GM19324 (cell line): ENCODE results near the gene SMOC2.
"Not testable (repeated sequence)": the region's sequence is repeated elsewhere in the genome, so short reads cannot be mapped to it uniquely, and the experiment has no call there.

Experiments used
- ATAC-seq: cut with Tn5 transposase; IDR thresholded peaks from one replicate; pipeline ENCODE4 v1.9.1; 2021; ENCODE audit warnings: mild to moderate bottlenecking, moderate library complexity; ENCODE audit not compliant: unreplicated experiment, low FRiP score

Gene SMOC2

GRCh38 chr6:168596344-168596743 is 155.4 kb downstream of the SMOC2 start:
- ATAC-seq: no peak

- ATAC-seq: no peak
These were observed 156.5 kb downstream of the SMOC2 start for GRCh38 chr6:168597471-168597875.

- ATAC-seq: no peak
These were observed 157.5 kb downstream of the SMOC2 start for GRCh38 chr6:168598251-168599117.

GRCh38 chr6:168599118-168599494 is 158.1 kb downstream of the SMOC2 start:
- ATAC-seq: no peak

GRCh38 chr6:168599769-168600330 is 158.9 kb downstream of the SMOC2 start:
- no peak for ATAC-seq

GRCh38 chr6:168600381-168600780 is 159.4 kb downstream of the SMOC2 start:
- no peak for ATAC-seq

GRCh38 chr6:168601111-168601510 is 160.1 kb downstream of the SMOC2 start:
- no peak for ATAC-seq

GRCh38 chr6:168601546-168601945 is 160.6 kb downstream of the SMOC2 start:
- no peak for ATAC-seq

- ATAC-seq: no peak
These were observed 161.6 kb downstream of the SMOC2 start for GRCh38 chr6:168602576-168602975.

- no peak for ATAC-seq
These were observed 162.2 kb downstream of the SMOC2 start for GRCh38 chr6:168603234-168603633.

- ATAC-seq: no peak
These were observed 165.0 kb downstream of the SMOC2 start for GRCh38 chr6:168605964-168606363.

GRCh38 chr6:168606722-168607121 is 165.7 kb downstream of the SMOC2 start:
- ATAC-seq: no peak

- no peak for ATAC-seq
These were observed 166.5 kb downstream of the SMOC2 start for GRCh38 chr6:168607272-168608112.

GRCh38 chr6:168608113-168608400 is 167.1 kb downstream of the SMOC2 start:
- ATAC-seq: no peak

- ATAC-seq: no peak
These were observed 168.2 kb downstream of the SMOC2 start for GRCh38 chr6:168609026-168609685.

- ATAC-seq: no peak
These were observed 169.0 kb downstream of the SMOC2 start for GRCh38 chr6:168609914-168610490.

- not testable (repeated sequence) for ATAC-seq
These were observed 170.0 kb downstream of the SMOC2 start for GRCh38 chr6:168610966-168611365.

- no peak for ATAC-seq
These were observed 170.7 kb downstream of the SMOC2 start for GRCh38 chr6:168611691-168612090.

- ATAC-seq: no peak
These were observed 171.6 kb downstream of the SMOC2 start for GRCh38 chr6:168612586-168612985.

- ATAC-seq: no peak
These were observed 174.9 kb downstream of the SMOC2 start for GRCh38 chr6:168615837-168616236.
